KG1 (cell line): Measurements from ENCODE around the gene UBE2Q1.

Experiments
- DNase-seq: peaks from one replicate; lab custom pipeline; 2025; lab: John Stamatoyannopoulos, UW

The UBE2Q1 gene

GRCh38 chr1:154557939-154558719 is at the start of gene UBE2Q1:
TSS of gene UBE2Q1 (minus strand) at chr1:154558662. CDS start at chr1:154558553, 109 bp downstream.
- DNase-seq, result no peak

GRCh38 chr1:154607609-154608396 is 49.3 kb upstream of the UBE2Q1 start, which contains the start of gene ADAR:
TSS of gene ADAR (minus strand) at chr1:154608186. CDS start at chr1:154608006, 180 bp downstream.
- peak; percentile 91 for DNase-seq

- no peak for DNase-seq
These were observed 48.7 kb upstream of the UBE2Q1 start for GRCh38 chr1:154607106-154607608.

- no peak for DNase-seq
These were observed 47.1 kb upstream of the UBE2Q1 start for GRCh38 chr1:154605534-154605933.

GRCh38 chr1:154603317-154603716 is 44.9 kb upstream of the UBE2Q1 start:
- no peak for DNase-seq

- DNase-seq, result no peak
These were observed 41.2 kb upstream of the UBE2Q1 start for GRCh38 chr1:154599658-154600057.

- no peak for DNase-seq
These were observed 40.6 kb upstream of the UBE2Q1 start for GRCh38 chr1:154598871-154599635.

- DNase-seq, result no peak
These were observed 37.2 kb upstream of the UBE2Q1 start for GRCh38 chr1:154595621-154596020.

GRCh38 chr1:154594811-154595210 is 36.3 kb upstream of the UBE2Q1 start:
- DNase-seq, result no peak

GRCh38 chr1:154593390-154593789 is 34.9 kb upstream of the UBE2Q1 start:
- no peak for DNase-seq

GRCh38 chr1:154591206-154591605 is 32.7 kb upstream of the UBE2Q1 start:
- DNase-seq, result no peak

GRCh38 chr1:154590756-154591155 is 32.3 kb upstream of the UBE2Q1 start:
- no peak for DNase-seq

GRCh38 chr1:154589780-154590179 is 31.3 kb upstream of the UBE2Q1 start:
- no peak for DNase-seq

- no peak for DNase-seq
These were observed 28.2 kb upstream of the UBE2Q1 start for GRCh38 chr1:154586641-154587040.

- DNase-seq, result no peak
These were observed 27.8 kb upstream of the UBE2Q1 start for GRCh38 chr1:154586231-154586630.

- no peak for DNase-seq
These were observed 26.0 kb upstream of the UBE2Q1 start for GRCh38 chr1:154584267-154584994.

- no peak for DNase-seq
These were observed 25.3 kb upstream of the UBE2Q1 start for GRCh38 chr1:154583773-154584172.

GRCh38 chr1:154582885-154583284 is 24.4 kb upstream of the UBE2Q1 start:
- DNase-seq, result no peak

GRCh38 chr1:154581766-154582165 is 23.3 kb upstream of the UBE2Q1 start:
- DNase-seq, result no peak

- DNase-seq, result no peak
These were observed 20.9 kb upstream of the UBE2Q1 start for GRCh38 chr1:154579374-154579773.

- DNase-seq, result no peak
These were observed 19.6 kb upstream of the UBE2Q1 start for GRCh38 chr1:154578058-154578418.
